ENCODE measurements around the gene ARL6IP5.

DNA sequence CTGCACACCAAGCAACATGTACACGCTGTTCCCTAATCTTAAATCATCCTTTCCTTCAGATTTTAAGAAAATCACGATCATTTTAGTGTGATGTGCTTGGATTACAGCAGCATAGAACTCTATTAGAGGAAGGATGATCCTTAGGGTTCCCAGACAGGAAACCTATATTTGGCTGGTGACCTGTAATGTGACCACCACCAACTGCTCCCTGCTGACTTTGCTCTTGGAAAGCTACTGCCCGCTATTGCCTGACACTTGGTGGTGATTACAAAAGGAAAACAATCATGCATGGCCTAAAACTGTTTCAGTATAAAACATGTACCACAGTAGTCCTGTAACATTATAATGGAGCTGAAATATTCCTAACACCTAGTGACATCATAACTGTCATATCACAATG is 64.8 kb downstream of the ARL6IP5 start:
- TF ChIP-seq POLR2AphosphoS5 (IDR thresholded peaks at IDR 0.05; ENCODE audit: low read depth, low read length): no peak
- no peak for TF ChIP-seq SPI1 (IDR thresholded peaks at IDR 0.05; ENCODE audit: low read depth, low read length)
- no peak for TF ChIP-seq POLR2A (IDR thresholded peaks at IDR 0.05; ENCODE audit: low read depth, low read length)
- no peak for TF ChIP-seq PAX5 (IDR thresholded peaks at IDR 0.05; ENCODE audit: insufficient read depth, low read length, severe bottlenecking)
- no peak for TF ChIP-seq TAF1 (IDR thresholded peaks at IDR 0.05; ENCODE audit: low read depth, low read length)

All from GM12891 (cell line).